ENCODE results near the gene MROH7.

Gene MROH7

DNA sequence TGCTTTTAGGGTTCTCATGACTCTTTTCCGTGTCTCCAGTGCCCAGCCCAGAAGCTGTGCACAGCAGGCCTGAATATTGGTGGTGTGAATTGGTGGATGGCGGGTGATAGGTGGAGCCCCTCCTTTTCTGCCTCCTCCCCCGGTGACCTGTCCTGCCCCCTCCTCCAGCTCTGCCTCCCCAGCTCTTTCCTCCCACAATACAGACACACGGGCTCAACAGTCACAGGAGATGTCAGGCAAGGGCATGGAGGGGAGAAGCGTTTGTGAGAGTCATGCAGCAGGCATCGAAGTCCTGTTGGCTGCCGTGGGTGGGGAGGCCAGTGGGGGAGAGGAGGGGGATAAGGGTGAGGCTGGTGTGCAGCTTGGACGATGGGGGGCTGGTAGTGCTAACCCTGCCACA is 56.8 kb downstream of the MROH7 start:
- DNase-seq (ENCODE audit: low read depth): no peak

DNA sequence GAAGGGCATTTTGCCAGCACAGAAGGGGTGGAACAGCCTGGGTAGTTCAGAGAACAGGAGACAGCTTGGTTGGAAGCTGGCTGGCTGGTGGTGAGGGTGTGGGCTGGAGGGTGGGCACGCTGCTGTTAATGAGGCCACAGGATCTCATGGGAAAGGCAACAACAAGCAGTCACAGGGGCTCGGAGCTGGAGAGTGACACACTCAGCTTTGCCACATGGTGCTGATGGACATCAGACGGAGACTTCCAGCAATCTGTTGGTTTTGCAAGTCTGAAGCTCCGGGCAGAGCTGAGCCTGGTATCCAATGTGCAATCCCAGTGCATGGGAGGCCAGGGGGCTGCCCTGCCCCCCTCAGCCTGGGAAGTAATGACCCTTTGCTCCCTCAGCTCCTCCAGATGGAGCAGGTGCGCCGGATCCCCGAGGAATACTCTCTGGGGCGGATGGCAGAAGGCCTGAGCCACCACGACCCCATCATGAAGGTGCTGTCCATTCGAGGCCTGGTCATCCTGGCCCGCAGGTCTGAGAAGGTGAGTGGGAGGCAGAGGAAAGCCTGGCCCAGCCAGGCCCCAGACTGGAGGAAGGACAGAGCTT is 58.4 kb downstream of the MROH7 start:
- no peak for DNase-seq (ENCODE audit: low read depth)

DNA sequence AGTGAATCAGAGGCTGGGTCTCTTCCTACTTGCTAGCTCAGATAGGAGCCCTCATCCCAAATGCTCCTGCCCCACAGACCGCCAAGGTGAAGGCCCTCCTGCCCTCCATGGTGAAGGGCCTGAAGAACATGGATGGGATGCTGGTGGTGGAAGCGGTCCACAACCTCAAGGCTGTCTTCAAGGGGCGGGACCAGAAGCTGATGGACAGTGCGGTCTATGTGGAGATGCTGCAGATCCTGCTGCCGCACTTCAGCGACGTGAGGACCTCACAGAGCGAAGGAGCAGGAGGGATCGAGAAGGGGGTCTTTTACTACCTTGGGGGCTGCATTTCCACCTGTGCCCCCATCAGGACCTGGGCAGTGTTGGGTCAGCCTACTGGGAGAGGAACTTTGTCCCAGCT is 59.5 kb downstream of the MROH7 start:
- DNase-seq (ENCODE audit: low read depth): no peak

DNA sequence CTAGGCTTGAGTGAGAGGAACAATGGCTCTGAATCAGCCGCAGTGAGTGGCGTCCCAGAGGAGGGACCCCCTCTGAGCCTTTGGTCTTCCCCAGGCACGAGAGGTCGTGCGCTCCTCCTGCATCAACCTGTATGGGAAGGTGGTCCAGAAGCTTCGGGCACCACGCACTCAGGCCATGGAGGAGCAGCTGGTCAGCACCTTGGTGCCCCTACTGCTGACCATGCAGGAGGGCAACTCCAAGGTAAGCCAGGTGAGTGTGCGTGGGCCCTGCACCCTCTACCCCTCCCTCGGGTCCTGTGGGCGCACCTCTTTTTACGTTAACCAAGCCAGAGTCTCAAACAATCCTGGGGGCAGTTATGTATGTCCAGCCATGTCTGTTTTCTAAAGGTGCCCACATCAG is 60.4 kb downstream of the MROH7 start:
- no peak for DNase-seq (ENCODE audit: low read depth)

DNA sequence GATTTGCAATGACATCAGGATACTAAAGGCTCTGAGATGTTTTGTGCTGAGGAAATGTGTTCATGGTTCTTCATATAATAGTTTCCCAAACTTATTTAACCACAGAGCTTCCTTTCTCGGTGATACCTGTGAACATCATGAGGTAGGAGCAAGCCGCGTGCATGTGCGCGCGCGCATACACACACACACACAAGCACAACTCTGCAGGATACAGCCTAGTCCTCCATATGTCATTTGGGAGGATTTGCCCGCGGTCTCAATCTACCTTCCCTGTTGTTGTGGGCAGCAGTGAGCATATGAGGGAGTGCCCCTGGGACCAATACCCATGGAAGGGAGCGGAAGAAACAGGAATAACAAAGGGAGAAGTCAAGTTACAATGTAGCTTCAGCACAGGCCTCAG is 61.9 kb downstream of the MROH7 start:
- DNase-seq (ENCODE audit: low read depth): no peak

DNA sequence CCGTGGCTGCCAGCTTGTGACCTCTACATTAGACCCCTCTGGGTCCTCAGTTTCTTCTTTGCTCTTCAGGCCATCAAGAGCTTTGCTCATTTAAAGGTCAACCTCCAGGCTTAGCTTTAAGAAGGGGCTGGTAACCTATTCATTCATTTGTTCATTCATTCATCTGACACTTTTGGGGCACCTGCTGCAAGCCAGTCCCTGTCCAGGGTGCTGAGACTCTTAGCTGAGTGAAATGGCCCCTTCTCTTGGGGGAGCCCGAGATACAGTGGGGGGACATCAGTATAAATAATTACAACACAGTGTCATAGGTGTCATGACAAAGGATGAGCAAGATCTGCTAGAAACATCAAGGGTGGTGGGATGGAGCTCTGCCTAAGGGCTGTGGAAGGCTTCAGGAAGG is 63.6 kb downstream of the MROH7 start:
- no peak for DNase-seq (ENCODE audit: low read depth)

DNA sequence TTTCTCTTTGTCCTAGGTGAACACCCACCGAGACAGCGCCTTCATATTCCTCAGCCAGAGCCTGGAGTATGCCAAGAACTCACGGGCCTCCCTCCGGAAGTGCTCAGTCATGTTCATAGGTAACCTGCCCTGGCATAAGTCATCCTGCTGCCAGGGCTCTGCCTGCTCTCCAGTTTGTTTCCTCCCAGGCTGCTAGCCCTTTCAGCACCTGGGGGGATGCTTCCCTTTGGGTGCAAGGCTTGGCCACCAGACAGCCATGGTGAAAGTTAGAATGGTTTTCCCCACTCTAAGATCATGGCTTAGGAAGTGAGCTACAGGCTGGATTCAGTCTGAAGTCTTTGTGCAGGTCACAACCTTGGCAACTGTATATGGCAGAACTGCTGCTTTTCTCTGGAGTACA is 64.8 kb downstream of the MROH7 start:
- no peak for DNase-seq (ENCODE audit: low read depth)

DNA sequence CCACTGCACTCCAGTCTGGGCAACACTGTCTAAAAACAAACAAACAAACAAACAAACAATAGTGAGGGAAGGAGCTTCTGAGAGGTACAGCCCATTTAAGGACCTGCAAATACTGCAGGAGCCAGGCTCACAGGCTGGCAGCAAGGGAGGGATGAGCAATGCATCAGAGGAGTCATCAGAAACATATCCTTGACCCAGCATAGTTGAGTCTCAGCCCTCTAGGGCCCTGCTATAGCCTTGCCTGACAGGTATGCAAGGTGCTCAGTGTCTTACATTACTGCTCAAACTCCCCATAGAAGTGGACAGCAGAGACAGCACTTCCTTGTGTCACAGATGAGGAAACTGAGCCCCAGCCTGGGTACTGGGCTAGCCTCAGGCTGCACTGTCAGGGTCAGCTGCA is 66.8 kb downstream of the MROH7 start:
- no peak for DNase-seq (ENCODE audit: low read depth)

DNA sequence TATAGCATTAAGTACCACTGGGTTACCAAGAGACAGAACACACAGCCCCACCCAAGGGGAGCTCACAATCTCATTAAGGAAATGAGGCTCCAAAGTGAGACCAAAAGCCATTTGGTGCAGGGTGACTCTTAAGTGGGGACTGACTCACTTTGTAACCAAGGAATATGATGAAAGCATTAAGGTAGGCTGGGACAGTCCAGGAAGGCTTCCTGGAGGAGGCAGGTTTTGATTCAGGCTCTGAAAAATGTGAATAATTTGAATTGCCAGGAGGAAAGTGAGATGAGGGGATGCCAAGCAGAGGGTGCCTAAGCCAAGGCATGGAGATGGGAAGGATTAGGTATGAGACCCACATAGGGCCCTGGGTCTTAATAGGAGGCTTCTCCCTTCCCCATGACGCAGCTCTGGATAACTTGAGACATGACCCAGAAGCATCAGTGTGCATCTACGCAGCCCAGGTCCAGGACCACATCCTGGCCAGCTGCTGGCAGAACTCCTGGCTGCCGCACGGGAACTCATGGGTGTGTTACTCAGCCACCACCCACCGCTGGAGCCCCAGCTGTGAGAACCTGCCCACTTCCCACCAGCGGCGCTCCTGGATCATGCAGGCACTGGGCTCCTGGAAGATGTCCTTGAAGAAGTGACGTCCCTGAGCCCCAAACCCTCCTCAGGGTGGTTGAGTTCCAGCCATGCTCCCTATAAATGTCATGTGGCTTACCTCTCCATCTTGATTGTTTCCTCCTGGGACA is 68.1 kb downstream of the MROH7 start:
- no peak for DNase-seq (ENCODE audit: low read depth)

DNA sequence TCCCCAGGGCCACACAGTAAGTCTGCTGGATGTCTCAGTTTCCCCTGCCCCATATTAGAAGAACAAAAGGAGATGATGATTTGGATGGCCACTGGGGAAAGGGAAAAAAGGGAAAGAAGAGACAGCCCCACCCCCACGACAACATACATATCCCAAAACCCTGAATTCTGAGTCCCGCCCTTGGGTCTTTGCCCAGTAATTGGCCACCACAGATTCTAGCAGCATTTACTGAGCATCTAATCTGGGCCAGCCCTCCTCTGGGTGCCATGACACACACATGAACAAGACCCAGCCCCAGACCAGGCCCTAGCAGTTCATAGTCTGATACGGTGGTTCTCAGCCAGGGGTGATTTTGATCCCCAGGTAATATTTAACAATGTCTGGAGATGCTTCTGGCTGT is 68.8 kb downstream of the MROH7 start:
- DNase-seq (ENCODE audit: low read depth): no peak

DNA sequence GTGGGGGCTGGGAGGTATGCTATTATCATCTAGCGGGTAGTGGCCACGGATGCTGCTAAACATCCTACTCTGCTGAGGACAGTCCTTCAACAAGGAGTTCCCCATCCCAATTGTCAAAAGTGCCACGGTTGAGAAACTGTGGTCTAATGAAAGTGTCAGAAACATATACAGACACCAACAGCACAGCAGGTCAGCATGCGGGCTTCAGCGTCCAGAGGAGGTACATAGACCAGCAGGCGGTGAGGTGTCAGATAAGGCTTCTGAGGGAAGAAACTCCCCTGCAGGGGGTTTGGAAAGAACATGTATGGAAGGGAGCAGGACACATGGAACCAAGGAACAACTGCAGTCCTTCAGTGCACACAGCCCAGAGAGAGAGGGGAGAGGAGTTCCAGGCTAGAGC is 69.3 kb downstream of the MROH7 start:
- no peak for DNase-seq (ENCODE audit: low read depth)

DNA sequence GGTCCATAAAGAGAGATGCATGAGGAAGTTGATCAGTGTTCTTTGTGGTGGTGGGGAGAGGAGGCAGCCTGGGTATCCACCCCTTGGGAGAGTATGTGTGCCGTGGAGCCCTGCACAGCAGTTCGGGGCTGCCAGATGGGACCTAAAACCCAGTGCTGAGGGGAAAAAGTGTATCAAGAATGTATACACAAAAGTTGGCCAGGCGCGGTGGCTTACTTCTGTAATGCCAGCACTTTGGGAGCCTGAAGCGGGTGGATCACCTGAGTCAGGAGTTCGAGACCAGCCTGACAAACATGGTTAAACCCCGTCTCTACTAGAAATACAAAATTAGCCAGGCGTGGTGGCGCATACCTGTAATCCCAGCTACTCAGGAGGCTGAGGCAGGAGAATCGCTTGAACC is 70.0 kb downstream of the MROH7 start:
- no peak for DNase-seq (ENCODE audit: low read depth)

DNA sequence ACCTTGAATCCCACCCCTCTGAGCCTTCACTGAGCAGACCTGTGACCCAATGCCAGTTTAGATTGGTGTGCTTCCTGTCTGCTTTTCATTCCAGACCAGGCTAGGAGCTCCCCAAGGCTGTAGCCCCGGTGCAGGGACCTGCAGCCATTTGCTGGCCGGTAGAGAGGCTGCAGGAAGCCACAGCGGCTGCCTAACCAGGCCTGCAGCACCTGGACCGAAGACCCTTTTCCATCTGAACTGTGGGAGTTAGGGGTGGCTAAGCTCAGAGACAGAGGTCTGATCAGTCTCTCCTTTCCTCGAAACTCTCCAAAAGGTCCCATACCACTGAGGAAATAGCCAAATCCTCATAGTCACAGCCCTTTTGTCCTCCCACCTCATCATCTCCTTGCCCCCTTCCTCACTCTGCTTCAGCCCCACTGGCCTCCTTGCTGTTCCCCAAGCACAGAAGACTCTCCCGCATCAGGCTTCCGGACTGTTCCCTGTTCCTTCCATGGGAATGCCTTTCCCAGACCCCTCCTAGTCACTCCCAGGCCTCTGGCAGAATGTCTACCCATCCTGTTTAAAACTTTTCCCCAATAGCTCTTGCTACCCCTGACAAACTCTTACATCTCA is 73.4 kb downstream of the MROH7 start:
- no peak for DNase-seq (ENCODE audit: low read depth)

DNA sequence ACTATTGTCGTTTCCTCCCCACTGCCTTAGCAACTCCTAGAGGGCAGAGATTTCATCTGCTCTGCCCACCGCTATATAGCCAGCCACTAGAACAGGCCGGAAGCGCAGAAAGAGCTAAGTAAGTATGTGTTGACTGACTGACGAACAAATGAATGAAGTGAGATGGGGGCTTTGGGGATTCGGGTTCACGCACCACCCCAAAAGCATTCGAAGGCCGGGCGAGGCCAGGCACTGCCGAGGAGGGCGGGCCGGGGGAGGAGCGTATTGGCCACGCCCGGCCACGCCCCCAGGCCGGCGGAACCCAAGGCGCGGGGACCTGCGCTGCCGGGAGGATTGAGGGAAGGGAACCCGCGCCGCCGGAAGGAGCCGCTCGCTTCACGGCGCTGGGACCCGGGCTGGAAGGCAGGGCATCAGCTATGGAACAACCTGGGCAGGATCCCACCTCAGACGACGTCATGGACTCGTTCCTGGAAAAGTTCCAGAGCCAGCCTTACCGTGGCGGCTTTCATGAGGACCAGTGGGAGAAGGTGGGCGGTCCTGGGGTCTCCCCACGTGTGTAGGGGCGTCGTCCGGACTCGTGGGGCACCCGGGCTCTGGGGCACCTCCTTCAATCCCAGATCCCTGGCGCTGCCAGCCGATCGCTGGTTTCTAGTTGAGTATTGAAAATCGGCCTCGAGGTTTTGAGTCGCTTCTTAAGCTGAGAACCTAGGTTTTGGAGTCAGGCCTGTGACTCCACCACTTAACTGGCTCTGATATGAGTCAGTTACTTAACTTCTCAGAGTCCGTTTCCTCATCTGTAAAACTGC is 74.1 kb downstream of the MROH7 start, which contains the start of gene TTC4:
Gene TTC4, plus strand, starts transcription at position 369 of the 806 bp plus-strand sequence. Its CDS starts 48 bp downstream, at position 417.
- peak; percentile 46 for DNase-seq (ENCODE audit: low read depth)

DNA sequence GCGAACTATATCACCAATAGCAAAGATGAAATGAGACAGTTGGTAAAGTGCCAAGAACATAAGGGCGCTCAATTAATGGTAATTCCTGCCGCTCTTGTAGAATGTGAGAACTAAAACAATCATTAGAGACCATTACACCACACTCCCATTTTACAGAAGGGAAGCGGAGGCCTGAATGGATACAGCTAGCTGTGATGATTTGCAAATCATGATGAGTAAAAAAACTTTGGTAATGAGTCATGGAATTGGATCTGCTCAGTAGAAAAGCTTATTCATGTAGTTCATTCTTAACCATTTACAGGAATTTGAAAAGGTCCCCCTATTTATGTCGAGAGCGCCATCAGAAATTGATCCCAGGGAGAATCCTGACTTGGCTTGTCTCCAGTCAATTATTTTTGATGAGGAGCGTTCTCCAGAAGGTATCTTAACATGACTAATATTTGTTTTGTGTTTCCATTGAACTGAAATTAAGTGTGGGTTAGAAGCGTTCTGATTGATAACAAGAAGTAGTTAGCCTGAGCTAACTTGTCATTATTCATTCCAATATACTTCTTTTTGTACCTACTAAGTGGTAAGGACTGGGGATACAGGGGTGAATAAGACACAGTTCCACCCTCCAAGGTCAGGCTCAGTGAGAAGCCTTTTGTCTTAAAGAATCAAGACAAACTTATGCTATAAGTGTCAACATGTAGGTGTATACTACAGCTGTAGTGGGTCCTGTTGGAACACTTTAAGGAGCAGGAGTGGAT is 74.9 kb downstream of the MROH7 start:
- DNase-seq (ENCODE audit: low read depth): peak; percentile 18

DNA sequence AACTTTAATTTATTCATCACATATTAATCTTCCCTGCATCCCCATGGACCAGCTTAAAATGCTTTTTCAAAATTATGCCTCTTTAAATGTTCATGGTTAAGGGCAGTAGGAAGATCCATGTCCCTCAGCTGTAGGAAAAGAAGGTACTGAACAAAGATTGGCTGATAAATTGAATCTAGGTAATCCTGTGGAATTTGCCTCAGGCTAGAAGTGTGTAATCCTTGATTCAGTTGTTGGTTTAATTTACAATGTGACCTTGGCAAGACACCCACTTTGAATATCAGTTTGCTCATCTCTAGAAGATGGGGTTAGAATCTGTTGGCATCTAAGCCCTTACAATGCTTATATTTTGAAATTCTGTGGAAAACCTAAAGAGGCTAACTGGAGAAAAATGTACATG is 80.1 kb downstream of the MROH7 start:
- no peak for DNase-seq (ENCODE audit: low read depth)

DNA sequence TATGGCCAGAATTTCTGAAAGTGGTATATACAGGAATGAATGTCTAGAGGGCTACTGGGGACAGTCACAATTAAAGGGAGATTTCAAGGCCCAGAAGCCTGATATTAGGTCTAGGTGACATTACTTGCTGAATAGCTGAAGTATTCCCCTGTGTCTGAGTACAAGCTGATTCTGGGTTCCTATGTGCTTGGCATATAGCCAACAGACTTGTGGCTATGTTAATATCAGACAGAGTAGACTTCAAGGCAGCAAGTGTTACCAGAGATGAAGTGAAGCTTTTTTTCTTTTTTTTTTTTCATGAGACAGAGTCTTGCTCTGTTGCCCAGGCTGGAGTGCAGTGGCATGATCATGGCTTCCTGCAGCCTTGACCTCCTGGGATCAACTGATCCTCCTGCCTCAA is 82.4 kb downstream of the MROH7 start:
- no peak for DNase-seq (ENCODE audit: low read depth)

DNA sequence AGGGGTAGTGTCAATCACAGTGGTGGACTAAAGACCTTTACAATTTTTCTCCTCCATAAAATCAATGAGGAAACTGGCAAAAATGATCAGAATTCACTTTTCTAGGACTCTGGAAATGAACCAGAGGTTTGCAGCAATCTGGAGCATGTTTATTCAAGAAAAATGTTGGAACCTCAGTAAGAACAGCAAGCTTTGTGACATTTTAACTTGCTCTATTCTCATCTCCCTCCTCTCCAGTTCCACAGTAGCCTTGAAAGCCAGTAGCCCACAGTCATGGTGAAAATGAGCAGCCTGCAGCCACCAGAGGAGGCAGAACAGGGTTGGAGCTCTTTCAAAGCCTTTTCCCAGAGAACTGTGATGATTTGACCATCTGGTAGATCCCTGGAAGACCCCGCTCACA is 83.2 kb downstream of the MROH7 start:
- no peak for DNase-seq (ENCODE audit: low read depth)

DNA sequence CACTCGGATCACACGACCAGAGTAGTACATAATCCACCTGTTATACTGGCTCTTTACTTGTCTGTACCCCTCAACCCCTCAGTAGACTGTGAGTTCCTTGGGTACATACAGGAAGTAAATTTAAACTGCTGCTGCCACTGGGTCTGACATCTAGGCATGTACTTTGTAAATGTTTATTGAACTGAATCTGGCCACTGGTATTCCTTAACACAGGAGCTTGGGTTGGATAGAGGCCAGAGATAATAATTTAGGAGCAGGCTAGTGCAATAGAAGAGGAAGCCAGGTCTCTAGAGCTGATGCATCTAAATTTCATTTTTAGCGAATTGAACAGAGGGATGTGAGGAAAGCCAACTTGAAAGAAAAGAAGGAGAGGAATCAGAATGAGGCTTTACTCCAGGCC is 86.4 kb downstream of the MROH7 start:
- no peak for DNase-seq (ENCODE audit: low read depth)

DNA sequence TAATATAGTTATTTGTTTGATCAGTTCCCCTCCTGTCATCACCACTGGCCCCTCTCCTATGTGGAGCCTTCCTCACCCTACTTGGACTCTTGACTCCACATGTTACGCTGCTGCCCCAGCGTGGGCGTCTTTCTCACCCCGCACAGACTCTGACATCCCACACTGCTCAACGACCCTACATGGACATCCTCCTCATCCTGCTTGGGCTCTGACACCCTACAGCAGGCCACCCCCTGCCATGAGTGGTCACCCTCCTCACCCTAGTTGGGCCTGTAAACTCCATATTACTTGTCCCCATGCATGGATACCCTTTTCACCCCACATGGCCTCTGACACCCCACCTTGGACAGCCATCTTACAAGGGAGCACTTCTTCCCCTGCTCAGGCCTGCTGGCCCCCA is 95.1 kb downstream of the MROH7 start:
- DNase-seq (ENCODE audit: low read depth): no peak

DNA sequence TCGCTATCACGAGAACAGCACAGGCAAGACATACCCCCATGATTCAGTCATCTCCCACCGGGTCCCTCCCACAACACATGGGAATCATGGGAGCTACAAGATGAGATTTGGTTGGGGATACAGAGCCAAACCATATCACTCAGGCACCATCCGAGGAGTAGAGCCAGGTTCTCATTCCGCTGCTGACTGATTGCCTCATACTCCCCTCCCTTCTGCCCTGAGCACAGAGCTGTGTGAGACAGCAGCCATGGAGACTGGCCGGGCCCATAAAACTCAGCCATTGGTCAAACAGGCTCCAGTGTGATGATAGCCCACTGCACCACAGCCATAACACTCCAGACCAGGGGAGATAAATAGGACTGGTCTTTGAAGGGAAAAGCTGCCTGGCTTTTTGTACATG is 96.7 kb downstream of the MROH7 start:
- DNase-seq (ENCODE audit: low read depth): no peak

DNA sequence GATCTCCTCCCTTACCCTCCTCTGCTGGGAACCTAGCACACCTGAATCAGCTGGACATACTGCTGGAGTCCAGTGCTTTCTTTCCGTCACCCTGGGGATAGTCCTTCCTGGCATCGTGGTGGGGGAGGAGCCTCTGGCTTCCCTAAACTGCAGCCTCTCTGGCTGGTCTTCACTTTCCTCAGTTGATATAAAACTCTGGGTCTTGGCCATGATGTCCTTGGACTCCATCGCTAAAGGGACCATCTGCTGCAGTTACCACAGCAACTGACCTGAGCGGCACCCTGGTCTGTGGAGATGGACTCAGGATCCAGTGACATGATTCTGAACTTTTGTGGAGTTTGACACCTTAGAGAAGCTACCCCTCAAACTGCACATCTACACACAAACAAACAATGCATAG is 99.9 kb downstream of the MROH7 start:
- DNase-seq (ENCODE audit: low read depth): no peak

Data from fibroblast of the conjunctiva (primary cell).